KOPT-K1 (cell line): ENCODE results near the gene UIMC1.
"Not testable (repeated sequence)": the region's sequence is repeated elsewhere in the genome, so short reads cannot be mapped to it uniquely, and the experiment has no call there.

Source experiments
- H3K27ac ChIP-seq: fragments of 200-600 bp; sonication (generic); 2 replicates; pipeline ENCODE4 v1.5.1; 2016; ENCODE audit warnings: antibody characterized with exemption, mild to moderate bottlenecking, low read depth, low read length; ENCODE audit not compliant: poor library complexity, severe bottlenecking
- H3K36me3 ChIP-seq: fragments of 200-600 bp; sonication (generic); 2 replicates; pipeline ENCODE4 v1.5.1; 2017; ENCODE audit warnings: antibody characterized with exemption, mild to moderate bottlenecking, low read length, moderate library complexity; ENCODE audit not compliant: insufficient read depth
- H3K9me3 ChIP-seq: fragments of 200-600 bp; sonication (generic); 2 replicates; pipeline ENCODE4 v1.5.1; 2017; ENCODE audit warnings: antibody characterized with exemption, low read length, mild to moderate bottlenecking; ENCODE audit not compliant: insufficient read depth, poor library complexity, severe bottlenecking

The UIMC1 gene

DNA sequence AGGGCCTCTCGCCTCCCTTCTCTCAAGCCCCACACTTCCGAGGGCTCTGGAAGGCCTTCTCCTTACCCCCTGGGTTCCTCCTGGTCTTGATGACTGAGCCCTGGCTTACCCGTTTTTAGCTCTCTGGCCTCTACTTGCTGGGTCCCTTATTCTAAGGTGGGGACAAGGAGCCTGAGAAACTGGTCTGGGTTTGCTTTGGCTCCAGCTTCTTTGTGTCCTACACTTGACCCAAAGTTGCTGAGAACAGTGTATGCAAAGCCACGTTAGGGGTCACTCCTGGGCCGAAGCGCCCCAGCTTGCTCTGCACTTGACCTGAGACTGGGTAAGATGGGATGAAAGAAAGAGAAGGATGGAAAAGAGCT lies 16.7 kb upstream of the UIMC1 start:
- peaks cover 33% of the 10 kb centered on the region for H3K36me3 ChIP-seq
- peak overlapping the region; percentile 79 for H3K27ac ChIP-seq
- H3K9me3 ChIP-seq = no peaks in the 10 kb centered on the region

DNA sequence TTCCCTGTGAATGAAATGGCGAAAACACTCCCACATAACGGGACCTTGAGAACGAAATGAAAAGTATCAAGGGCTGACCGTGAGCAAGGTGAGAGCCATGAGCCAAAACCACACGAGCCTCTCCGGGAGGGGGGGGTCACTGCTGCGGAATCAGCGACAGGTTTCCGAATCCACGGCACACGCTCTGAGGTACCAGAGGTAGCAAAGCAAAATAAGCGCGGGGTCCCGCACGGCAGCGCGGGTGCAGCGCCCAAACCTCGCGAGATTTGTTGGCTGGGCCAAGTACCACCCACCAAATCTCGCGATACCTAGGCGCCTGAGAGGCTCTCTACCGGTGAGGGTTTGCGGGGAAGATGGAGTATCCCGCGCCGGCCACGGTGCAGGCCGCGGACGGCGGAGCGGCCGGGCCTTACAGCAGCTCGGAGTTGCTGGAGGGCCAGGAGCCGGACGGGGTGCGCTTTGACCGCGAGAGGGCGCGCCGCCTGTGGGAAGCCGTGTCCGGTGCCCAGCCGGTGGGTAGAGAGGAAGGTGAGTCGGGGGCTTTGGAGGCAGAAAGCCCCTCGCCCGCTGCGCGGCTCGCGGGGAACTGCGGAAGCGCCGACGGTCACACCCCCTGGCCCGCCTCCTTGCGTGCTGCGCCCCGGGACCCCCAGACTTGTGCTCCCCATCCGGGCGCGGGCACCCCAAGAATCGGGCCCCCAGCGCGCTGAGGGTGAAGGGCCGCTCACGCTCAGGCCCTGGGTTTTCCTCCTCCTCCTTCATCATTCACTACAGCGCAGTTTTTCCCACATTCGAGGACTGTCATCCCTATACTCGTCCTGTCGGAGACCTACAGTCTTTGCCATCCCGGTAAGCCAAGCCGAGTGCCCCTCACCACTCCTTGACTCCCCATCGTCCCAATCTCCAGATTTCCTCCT lies 16.1 kb upstream of the UIMC1 start, which contains the start of gene ZNF346:
Gene ZNF346 (plus strand): TSS at position 311 of the 917 bp plus-strand sequence. CDS start 43 bp downstream, at position 354.
- Histone ChIP-seq H3K9me3 (no peaks in the 10 kb centered on the region), H3K36me3 (peaks cover 26% of the 10 kb centered on the region), H3K27ac (peak within 1 kb of the TSS; percentile 79)

DNA sequence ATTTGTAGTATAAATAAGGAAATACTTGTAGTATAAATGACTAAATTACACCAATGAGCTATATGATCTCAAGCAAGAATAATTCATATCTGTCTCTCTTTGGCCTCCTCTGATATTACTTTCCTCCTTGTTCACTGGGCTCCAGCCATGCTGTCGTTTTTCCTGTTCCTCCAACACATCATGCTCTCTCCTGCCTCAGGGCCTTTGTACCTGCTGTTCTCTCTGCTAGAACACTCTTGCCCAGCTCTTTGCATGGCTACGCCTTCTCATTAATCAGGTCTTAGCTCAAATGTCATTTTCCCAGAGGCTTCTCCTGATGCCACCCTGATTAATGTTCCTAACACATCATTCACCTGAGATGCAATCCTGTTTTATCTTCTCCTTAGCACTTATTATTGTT lies 13.5 kb upstream of the UIMC1 start:
- Histone ChIP-seq H3K27ac (no peak overlapping the region), H3K9me3 (no peaks in the 10 kb centered on the region), H3K36me3 (peaks cover 8% of the 10 kb centered on the region; the same call in 1 of the 2 replicates)

DNA sequence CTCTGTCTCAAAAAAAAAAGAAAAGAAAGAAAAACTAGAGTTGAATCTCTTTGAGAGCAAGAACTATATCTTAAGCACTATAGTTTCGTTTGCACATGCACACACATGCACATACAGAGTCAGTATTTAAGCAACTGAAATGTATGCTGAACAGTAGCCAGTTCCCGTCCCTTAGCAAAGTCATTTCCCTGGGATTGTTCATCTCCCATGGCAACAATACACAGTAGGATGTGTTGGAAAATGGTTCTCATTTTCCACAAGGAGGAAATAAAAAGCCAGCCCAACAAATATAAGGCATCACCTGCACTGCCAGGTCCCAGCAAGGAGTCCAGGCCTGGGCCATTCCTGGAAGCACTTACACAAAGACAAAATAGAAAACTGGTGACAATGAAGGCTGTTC lies 11.8 kb upstream of the UIMC1 start:
- no peaks in the 10 kb centered on the region for H3K9me3 ChIP-seq
- no peaks in the 10 kb centered on the region for H3K36me3 ChIP-seq
- no peak overlapping the region for H3K27ac ChIP-seq

DNA sequence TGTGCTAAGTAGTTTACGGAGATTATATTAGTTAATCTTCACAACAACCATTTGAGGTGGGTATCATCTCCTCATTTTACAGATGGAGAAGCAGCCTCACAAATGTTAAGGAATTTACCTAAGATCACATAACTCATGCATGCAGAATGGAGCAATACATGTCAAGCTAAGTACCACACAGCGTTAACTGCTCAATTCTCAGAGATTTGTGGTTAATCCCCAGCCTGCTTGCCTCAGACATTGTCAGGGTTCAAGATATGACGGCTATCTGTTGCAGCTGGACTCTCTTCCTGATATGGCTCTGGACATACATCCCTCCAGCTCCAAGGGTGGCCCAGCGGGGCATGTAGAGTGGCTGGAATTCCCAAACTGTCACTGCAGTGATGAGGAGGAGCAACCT lies 8.6 kb upstream of the UIMC1 start:
- no peaks in the 10 kb centered on the region for H3K36me3 ChIP-seq
- no peak overlapping the region for H3K27ac ChIP-seq
- no peaks in the 10 kb centered on the region for H3K9me3 ChIP-seq

DNA sequence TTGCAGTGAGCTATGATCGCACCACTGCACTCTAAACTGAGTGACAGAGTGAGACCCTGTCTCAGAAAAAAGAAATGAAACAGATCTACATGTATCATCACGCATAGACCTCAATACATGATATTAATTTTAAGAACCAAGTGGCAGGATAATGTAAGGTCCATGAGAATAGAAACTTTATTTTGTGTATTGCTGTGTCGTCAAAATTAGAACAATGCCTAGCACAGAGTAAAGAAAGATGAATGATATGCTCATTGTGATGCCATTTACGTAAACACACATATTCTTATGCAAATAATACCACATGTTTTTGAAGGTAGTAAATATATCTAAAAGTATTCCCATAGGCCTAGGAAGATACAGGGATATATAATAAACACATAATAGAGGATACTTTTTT lies 3.6 kb upstream of the UIMC1 start:
- Histone ChIP-seq H3K27ac (no peak overlapping the region), H3K36me3 (no peaks in the 10 kb centered on the region), H3K9me3 (no peaks in the 10 kb centered on the region)

DNA sequence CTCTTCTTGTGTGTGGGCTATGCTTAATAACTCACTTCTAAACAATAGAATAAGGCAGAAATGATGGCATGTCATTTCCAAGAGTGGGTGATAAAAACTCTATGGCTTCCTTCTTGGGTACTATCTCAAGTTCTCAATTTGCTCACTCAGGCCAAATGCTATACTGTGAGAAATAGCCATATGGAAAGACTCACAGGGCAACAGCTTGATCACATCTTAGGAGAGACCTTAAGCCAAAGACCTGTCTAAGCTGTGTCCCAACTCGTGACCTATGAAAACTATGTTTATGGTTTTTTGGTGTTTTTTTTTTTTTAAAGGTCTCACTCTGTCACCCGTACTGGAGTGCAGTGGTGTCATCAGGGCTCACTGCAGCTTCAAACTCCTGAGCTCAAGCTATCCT lies 2.1 kb upstream of the UIMC1 start:
- H3K36me3 ChIP-seq = no peaks in the 10 kb centered on the region
- H3K27ac ChIP-seq = no peak overlapping the region
- no peaks in the 10 kb centered on the region for H3K9me3 ChIP-seq

DNA sequence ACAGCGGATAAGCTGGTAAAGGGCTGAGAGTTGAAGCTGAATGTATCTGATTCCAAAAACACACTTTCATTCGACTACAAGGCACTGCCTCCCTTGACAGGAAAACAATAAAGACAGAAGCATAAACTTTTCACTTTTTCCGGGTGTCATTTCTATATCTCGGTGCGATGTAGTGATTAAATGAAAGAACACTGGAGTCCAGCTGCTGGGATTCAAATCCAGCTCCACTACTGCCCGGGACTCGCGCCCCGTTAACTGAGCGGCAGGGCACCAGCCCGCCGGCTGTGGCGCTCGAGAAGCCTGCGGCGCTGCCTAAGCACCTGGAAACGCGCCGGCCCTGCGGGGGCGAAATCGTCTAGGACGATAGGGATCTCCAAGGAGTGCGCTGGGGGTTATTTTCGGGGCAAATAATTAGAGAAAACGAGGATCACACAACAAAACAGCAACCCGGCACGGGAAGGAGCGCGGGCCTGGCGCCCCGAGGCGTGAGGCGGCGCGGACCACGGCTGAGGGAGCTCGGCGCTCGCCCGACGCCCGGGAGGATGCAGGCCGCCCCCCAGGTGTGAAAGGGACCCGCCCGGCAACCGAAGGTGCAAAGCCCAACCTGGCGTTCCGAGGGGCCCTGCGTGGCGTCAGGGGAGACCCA lies 837 bp downstream of the UIMC1 start:
- Histone ChIP-seq H3K27ac (peak overlapping the region; percentile 81), H3K36me3 (no peaks in the 10 kb centered on the region), H3K9me3 (no peaks in the 10 kb centered on the region)

DNA sequence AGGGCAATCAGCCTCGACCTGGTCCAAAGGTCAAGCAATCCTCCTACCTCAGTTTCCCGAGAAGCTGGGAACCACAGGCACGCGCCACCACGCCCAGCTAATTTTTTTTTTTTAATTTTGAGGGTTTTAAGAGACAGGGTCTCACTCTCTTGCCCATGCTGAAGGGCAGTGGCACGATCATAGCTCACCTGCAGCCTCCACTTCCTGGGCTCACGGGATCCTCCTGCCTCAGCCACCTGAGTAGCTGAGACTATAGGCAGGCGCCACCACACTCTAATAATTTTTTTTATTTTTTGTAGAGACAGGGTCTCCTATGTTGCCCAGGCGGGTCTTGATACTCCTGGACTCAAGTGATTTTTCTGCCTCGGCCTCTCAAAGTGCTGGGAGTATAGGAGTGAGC lies 1.6 kb downstream of the UIMC1 start:
- no peaks in the 10 kb centered on the region for H3K36me3 ChIP-seq
- no peak overlapping the region for H3K27ac ChIP-seq
- H3K9me3 ChIP-seq = no peaks in the 10 kb centered on the region

DNA sequence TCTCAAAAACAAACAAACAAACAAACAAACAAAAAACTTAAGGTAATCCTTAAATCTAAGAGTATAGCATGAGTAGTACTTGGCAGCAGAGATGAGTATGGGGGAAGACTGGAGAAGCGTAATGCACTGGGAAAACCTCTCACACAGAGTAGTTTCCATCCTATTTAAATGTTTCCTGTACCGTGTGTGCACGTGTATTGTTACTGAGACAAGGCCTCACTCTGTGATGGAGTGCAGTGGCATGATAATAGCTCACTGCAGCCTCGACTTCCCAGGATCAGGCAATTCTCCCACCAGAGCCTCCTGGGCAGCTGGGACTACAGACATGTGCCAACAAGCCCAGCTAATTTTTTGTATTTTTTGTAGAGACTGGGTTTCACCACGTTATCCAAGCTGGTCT lies 2.9 kb downstream of the UIMC1 start:
- H3K9me3 ChIP-seq = no peaks in the 10 kb centered on the region
- no peak overlapping the region for H3K27ac ChIP-seq
- no peaks in the 10 kb centered on the region; the same call in 1 of the 2 replicates for H3K36me3 ChIP-seq

DNA sequence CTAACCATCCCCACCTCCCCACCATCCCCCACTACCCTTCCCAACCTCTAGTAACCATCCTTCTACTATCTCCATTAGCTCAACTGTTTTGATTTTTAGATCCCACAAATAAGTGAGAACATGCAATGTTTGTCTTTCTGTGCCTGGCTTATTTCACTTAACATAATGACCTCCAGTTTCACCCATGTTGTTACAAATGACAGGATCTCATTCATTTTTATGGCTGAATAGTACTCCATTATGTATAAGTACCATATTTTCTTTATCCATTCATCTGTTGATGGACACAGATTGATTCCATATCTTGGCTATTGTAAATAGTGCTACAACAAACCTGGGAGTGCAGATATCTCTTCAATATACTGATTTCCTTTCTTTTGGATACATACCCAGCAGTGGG lies 7.1 kb downstream of the UIMC1 start:
- H3K27ac ChIP-seq, H3K9me3 ChIP-seq, H3K36me3 ChIP-seq: not testable (repeated sequence)

DNA sequence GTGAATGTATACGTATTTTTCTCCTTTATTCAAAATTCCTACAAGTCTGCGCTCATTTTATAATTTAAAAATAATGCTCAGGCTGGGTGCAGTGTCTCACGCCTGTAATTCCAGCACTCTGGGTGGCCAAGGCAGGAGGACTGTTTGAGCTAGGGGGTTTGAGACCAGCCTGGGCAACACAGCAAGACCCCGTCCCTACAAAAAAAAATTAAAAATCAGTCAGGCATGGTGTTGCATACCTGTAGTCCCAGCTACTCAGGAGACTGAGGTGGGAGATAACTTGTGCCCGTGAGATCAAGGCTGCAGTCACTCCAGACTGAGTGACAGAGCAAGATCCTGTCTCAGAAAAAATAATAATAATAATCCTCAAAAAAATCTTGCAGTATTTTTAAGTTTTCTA lies 7.8 kb downstream of the UIMC1 start:
- peaks cover 6% of the 10 kb centered on the region for H3K9me3 ChIP-seq
- peaks cover 5% of the 10 kb centered on the region for H3K36me3 ChIP-seq

DNA sequence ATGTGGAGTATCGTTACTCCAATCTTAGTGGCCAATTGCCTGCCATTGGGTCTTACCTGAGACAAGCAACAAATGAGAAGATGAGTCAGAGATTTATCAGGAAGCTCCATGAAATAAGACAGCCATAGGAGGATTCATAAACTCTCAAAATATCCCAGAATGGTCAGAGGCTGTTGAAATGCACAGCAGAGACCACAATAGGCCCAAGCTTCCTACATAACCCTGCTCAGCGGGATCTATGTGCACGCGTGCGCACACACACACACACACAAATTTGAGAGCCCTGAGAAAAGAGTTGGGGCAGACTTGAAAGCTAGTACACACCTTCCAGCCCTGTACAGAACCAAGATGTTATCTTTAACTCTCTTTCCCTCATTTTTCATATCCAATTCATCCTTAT lies 9.8 kb downstream of the UIMC1 start:
- H3K36me3 ChIP-seq = peaks cover 8% of the 10 kb centered on the region
- H3K9me3 ChIP-seq = peaks cover 6% of the 10 kb centered on the region
- no peak overlapping the region for H3K27ac ChIP-seq

More for the DNA sequence above, 7.8 kb downstream of the UIMC1 start:
- no peak overlapping the region for H3K27ac ChIP-seq

DNA sequence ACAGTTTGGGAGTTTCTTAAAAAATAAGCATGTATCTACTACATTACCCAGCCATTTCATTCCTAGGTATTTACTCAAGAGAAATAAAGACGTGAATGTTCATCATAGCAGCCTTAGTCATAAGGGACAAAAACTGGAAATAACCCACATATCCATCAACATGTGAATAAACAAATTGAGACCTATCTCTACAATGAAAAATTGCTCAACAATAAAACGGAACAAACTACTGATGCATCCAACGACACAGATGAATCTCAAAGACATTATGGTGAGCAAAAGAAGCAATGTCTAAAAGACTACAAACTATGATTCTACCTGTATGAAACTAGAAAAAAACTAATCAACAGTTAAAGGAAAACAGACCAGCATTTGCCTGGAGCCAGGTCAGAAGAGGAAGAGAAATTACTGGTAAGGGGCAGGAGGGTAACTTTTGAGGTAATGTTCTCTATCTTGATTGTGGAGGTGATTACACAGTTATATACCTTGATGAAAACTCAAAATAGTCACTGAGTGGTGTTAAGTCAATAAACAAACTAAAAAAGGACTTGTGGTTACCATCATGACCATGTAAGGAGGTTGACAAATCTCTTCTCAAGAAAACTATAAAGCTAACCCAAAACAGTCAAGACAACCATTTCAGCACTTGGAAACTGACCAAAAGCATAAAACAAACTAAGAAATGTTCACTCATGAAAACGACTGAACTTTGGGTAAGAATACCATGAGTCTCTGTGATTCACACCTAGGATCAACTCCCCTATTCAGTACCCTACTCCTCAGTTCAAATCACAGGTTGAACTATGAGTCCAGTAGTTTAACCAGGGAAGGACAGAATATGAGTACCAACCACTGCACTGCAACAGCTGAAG lies 10.4 kb downstream of the UIMC1 start:
- no peak overlapping the region for H3K27ac ChIP-seq
- H3K9me3 ChIP-seq = peaks cover 6% of the 10 kb centered on the region
- peaks cover 8% of the 10 kb centered on the region for H3K36me3 ChIP-seq

DNA sequence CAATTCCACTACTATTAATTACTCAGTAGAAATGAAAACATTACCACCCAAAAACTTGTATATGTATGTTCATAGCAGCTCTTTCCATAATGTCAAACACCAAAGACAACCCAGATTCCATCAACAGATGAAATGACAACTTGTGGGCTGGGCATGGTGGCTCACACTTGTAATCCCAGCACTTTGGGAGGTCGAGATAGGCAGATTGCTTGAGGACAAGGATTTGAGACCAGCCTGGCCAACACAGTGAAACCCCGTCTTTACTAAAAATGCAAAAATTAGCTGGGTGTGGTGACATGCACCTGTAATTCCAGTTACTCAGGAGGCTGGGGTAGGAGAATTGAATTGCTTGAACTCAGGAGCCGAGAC lies 11.5 kb downstream of the UIMC1 start:
- Histone ChIP-seq H3K27ac (no peak overlapping the region), H3K9me3 (peaks cover 6% of the 10 kb centered on the region), H3K36me3 (peaks cover 8% of the 10 kb centered on the region)
